Measurements from ENCODE around the gene INSR.
"Not testable (repeated sequence)": the region's sequence is repeated elsewhere in the genome, so short reads cannot be mapped to it uniquely, and the experiment has no call there.

The INSR gene

DNA sequence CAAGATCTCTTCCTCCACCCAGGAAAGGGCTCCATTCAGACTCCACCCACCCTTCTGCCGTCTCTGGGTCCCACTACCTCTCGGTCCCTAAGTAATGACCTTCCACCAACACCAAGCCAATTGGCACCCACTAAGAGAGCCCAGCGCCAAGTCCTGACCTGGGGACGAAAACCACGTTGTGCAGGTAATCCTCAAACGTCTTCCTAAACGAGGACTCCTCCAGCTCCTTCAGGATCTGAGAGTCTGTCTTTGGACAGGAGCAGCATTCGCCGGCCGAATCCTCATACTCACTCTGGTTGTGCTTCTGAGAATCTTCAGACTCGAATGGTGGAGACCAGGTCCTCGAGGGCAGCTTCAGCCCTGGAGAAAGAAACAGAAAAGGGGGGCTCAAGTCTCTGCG, 141.6 kb downstream of the INSR start:
- no peaks in the 10 kb centered on the region for H3K27me3 ChIP-seq (ENCODE audit: control insufficient read depth, insufficient read depth, low read length)
- H3K27ac ChIP-seq (ENCODE audit: low read depth, low read length), result no peak overlapping the region
- H3K4me1 ChIP-seq (ENCODE audit: control insufficient read depth, insufficient read depth, low read length), result peaks cover 2% of the 10 kb centered on the region
- H3K36me3 ChIP-seq (ENCODE audit: control insufficient read depth, insufficient read depth, low read length), result peaks cover 2% of the 10 kb centered on the region
- no peak overlapping the region for H3K4me3 ChIP-seq (ENCODE audit: low read length)
- H3K9ac ChIP-seq (ENCODE audit: low read length), result no peak overlapping the region

GRCh38 chr19:7149956-7150705, 144.1 kb downstream of the INSR start:
- H3K4me1 ChIP-seq (ENCODE audit: control insufficient read depth, insufficient read depth, low read length), result no peaks in the 10 kb centered on the region
- peaks cover 2% of the 10 kb centered on the region for H3K36me3 ChIP-seq (ENCODE audit: control insufficient read depth, insufficient read depth, low read length)
- H3K4me3 ChIP-seq (ENCODE audit: low read length), result no peak overlapping the region
- no peak overlapping the region for H3K27ac ChIP-seq (ENCODE audit: low read depth, low read length)
- H3K27me3 ChIP-seq (ENCODE audit: control insufficient read depth, insufficient read depth, low read length), result no peaks in the 10 kb centered on the region
- H3K9ac ChIP-seq (ENCODE audit: low read length), result no peak overlapping the region

DNA sequence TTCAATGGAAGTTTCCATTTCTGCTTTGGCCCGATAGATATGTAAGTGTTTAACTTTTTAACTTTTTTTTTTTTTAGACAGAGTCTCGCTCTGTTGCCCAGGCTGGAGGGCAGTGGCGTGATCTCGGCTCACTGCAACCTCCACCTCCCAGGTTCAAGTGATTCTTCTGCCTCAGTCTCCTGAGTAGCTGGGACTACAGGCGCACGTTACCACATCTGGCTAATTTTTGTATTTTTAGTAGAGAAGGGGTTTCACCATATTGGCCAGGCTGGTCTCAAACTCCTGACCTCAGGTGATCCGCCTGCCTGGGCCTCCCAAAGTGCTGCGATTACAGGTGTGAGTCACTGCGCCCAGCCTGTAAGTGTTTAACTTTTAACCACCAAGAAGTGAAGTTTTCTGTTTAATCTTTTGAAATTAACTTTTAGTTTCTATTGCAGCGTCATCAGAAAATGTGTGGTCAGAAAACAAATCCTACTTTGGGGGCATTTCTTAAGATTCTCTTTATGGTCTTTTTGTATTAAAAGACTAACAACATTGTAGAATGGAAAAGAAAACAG, 147.0 kb downstream of the INSR start:
- H3K9ac ChIP-seq (ENCODE audit: low read length); H3K36me3 ChIP-seq (ENCODE audit: control insufficient read depth, insufficient read depth, low read length); H3K27me3 ChIP-seq (ENCODE audit: control insufficient read depth, insufficient read depth, low read length); H3K27ac ChIP-seq (ENCODE audit: low read depth, low read length); H3K4me1 ChIP-seq (ENCODE audit: control insufficient read depth, insufficient read depth, low read length); H3K4me3 ChIP-seq (ENCODE audit: low read length): not testable (repeated sequence)

DNA sequence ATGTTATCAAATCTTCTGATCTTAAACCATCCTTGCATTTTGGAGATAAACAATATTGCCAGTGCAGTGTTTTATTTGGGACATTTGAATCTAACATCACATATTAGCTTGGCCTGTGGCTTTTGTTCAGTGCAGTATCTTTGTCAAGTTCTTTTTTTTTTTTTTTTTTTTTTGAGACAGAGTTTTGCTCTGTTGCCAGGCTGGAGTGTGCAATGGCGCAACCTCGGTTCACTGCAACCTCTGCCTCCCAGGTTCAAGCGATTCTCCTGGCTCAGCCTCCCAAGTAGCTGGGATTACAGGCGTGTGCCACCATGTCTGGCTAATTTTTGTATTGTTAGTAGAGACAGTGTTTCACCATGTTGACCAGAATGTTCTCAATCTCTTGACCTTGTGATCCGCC, 148.1 kb downstream of the INSR start:
- H3K27ac ChIP-seq (ENCODE audit: low read depth, low read length); H3K9ac ChIP-seq (ENCODE audit: low read length); H3K27me3 ChIP-seq (ENCODE audit: control insufficient read depth, insufficient read depth, low read length); H3K4me1 ChIP-seq (ENCODE audit: control insufficient read depth, insufficient read depth, low read length); H3K4me3 ChIP-seq (ENCODE audit: low read length): not testable (repeated sequence)
- peaks cover 14% of the 10 kb centered on the region for H3K36me3 ChIP-seq (ENCODE audit: control insufficient read depth, insufficient read depth, low read length)

GRCh38 chr19:7145494-7145893, 148.7 kb downstream of the INSR start:
- Histone ChIP-seq H3K36me3 (ENCODE audit: control insufficient read depth, insufficient read depth, low read length) (peaks cover 14% of the 10 kb centered on the region), H3K9ac (ENCODE audit: low read length) (no peak overlapping the region), H3K27me3 (ENCODE audit: control insufficient read depth, insufficient read depth, low read length) (no peaks in the 10 kb centered on the region), H3K4me3 (ENCODE audit: low read length) (no peak overlapping the region), H3K4me1 (ENCODE audit: control insufficient read depth, insufficient read depth, low read length) (no peaks in the 10 kb centered on the region), H3K27ac (ENCODE audit: low read depth, low read length) (no peak overlapping the region)

- Histone ChIP-seq H3K4me3 (ENCODE audit: low read length) (no peak overlapping the region), H3K4me1 (ENCODE audit: control insufficient read depth, insufficient read depth, low read length) (no peaks in the 10 kb centered on the region), H3K27me3 (ENCODE audit: control insufficient read depth, insufficient read depth, low read length) (no peaks in the 10 kb centered on the region), H3K27ac (ENCODE audit: low read depth, low read length) (no peak overlapping the region), H3K36me3 (ENCODE audit: control insufficient read depth, insufficient read depth, low read length) (peaks cover 19% of the 10 kb centered on the region), H3K9ac (ENCODE audit: low read length) (no peak overlapping the region)
Measured at GRCh38 chr19:7142771-7143170, 151.4 kb downstream of the INSR start.

GRCh38 chr19:7140137-7140536, 154.1 kb downstream of the INSR start:
- Histone ChIP-seq H3K4me3 (ENCODE audit: low read length) (no peak overlapping the region), H3K4me1 (ENCODE audit: control insufficient read depth, insufficient read depth, low read length) (no peaks in the 10 kb centered on the region), H3K9ac (ENCODE audit: low read length) (no peak overlapping the region), H3K27ac (ENCODE audit: low read depth, low read length) (no peak overlapping the region), H3K27me3 (ENCODE audit: control insufficient read depth, insufficient read depth, low read length) (no peaks in the 10 kb centered on the region), H3K36me3 (ENCODE audit: control insufficient read depth, insufficient read depth, low read length) (peaks cover 19% of the 10 kb centered on the region)

DNA sequence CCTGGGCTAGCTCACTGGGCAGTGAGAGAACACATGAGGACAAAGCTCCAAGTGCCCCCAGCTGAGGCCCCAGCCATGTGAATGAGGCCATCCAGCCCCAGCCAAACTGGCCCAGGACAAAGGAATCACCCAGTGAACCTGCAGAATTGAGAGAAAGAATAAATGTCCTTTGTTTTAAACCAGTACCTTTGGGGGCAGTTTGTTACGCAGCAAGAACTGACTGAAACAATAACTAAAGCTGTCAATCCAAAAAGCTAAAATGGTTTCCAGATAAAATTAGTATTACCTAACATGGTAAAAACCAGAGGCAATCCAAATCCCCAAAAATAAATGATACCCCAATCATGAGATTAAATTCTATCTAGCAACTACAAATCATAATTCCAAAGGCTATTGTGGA, 155.1 kb downstream of the INSR start:
- H3K27ac ChIP-seq (ENCODE audit: low read depth, low read length), result no peak overlapping the region
- H3K36me3 ChIP-seq (ENCODE audit: control insufficient read depth, insufficient read depth, low read length), result peaks cover 19% of the 10 kb centered on the region
- H3K4me3 ChIP-seq (ENCODE audit: low read length), result no peak overlapping the region
- no peaks in the 10 kb centered on the region for H3K27me3 ChIP-seq (ENCODE audit: control insufficient read depth, insufficient read depth, low read length)
- no peak overlapping the region for H3K9ac ChIP-seq (ENCODE audit: low read length)
- no peaks in the 10 kb centered on the region for H3K4me1 ChIP-seq (ENCODE audit: control insufficient read depth, insufficient read depth, low read length)

DNA sequence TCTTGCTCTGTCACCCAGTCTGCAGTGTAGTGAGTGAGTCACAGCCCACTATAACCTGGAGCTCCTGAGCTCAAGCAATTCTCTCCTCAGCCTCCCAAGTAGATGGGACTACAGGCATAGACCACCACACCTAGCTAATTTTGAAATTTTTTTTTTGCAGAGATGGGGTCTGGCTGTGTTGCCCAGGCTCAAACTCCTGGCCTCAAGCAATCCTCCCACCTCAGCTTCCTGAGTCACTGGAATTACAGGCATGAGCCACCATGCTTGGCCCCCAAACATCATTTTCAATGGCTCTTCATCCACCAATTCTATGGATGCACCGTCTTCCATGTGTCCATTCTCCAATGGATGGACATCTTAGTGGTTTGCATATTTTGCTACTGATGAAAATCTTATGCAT, 155.8 kb downstream of the INSR start:
- Histone ChIP-seq H3K27me3 (ENCODE audit: control insufficient read depth, insufficient read depth, low read length) (no peaks in the 10 kb centered on the region), H3K27ac (ENCODE audit: low read depth, low read length) (no peak overlapping the region), H3K4me1 (ENCODE audit: control insufficient read depth, insufficient read depth, low read length) (no peaks in the 10 kb centered on the region), H3K4me3 (ENCODE audit: low read length) (no peak overlapping the region), H3K36me3 (ENCODE audit: control insufficient read depth, insufficient read depth, low read length) (peaks cover 19% of the 10 kb centered on the region), H3K9ac (ENCODE audit: low read length) (no peak overlapping the region)

- Histone ChIP-seq H3K4me3 (ENCODE audit: low read length) (no peak overlapping the region), H3K27ac (ENCODE audit: low read depth, low read length) (no peak overlapping the region), H3K36me3 (ENCODE audit: control insufficient read depth, insufficient read depth, low read length) (peaks cover 14% of the 10 kb centered on the region)
Measured at GRCh38 chr19:7137120-7137519, 157.1 kb downstream of the INSR start.

GRCh38 chr19:7132054-7132453, 162.2 kb downstream of the INSR start:
- H3K27ac ChIP-seq (ENCODE audit: low read depth, low read length), result no peak overlapping the region
- H3K4me3 ChIP-seq (ENCODE audit: low read length), result no peak overlapping the region
- H3K36me3 ChIP-seq (ENCODE audit: control insufficient read depth, insufficient read depth, low read length), result peaks cover 12% of the 10 kb centered on the region
- H3K27me3 ChIP-seq (ENCODE audit: control insufficient read depth, insufficient read depth, low read length), result no peaks in the 10 kb centered on the region
- no peak overlapping the region for H3K9ac ChIP-seq (ENCODE audit: low read length)
- no peaks in the 10 kb centered on the region for H3K4me1 ChIP-seq (ENCODE audit: control insufficient read depth, insufficient read depth, low read length)

More at GRCh38 chr19:7137120-7137519, 157.1 kb downstream of the INSR start:
- H3K4me1 ChIP-seq (ENCODE audit: control insufficient read depth, insufficient read depth, low read length), result no peaks in the 10 kb centered on the region
- H3K9ac ChIP-seq (ENCODE audit: low read length), result no peak overlapping the region
- no peaks in the 10 kb centered on the region for H3K27me3 ChIP-seq (ENCODE audit: control insufficient read depth, insufficient read depth, low read length)

DNA sequence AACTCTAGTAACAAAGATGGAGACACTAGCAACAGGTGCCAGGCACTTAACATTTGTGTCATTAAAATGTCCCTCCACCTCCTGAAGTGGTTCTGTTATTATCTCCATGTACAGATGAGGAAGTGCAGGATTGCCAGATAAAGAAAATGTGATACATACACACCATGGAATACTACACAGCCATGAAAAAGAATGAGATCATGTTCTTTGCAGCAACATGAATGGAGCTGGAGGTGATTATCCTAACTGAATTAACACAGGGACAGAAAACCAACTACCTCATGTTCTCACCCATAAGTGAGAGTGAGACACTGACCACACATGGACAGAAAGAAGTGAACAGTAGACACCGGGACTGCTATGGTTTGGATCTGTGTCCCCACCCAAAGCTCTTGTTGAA, 164.2 kb downstream of the INSR start:
- no peak overlapping the region for H3K4me3 ChIP-seq (ENCODE audit: low read length)
- H3K27me3 ChIP-seq (ENCODE audit: control insufficient read depth, insufficient read depth, low read length), result no peaks in the 10 kb centered on the region

GRCh38 chr19:7126132-7126531, 168.1 kb downstream of the INSR start:
- no peak overlapping the region for H3K27ac ChIP-seq (ENCODE audit: low read depth, low read length)
- no peaks in the 10 kb centered on the region for H3K4me1 ChIP-seq (ENCODE audit: control insufficient read depth, insufficient read depth, low read length)

More for the DNA sequence above, 164.2 kb downstream of the INSR start:
- H3K36me3 ChIP-seq (ENCODE audit: control insufficient read depth, insufficient read depth, low read length), result peaks cover 33% of the 10 kb centered on the region
- H3K9ac ChIP-seq (ENCODE audit: low read length), result no peak overlapping the region
- H3K4me1 ChIP-seq (ENCODE audit: control insufficient read depth, insufficient read depth, low read length), result no peaks in the 10 kb centered on the region
- H3K27ac ChIP-seq (ENCODE audit: low read depth, low read length), result no peak overlapping the region

More at GRCh38 chr19:7126132-7126531, 168.1 kb downstream of the INSR start:
- no peak overlapping the region for H3K4me3 ChIP-seq (ENCODE audit: low read length)
- H3K27me3 ChIP-seq (ENCODE audit: control insufficient read depth, insufficient read depth, low read length), result no peaks in the 10 kb centered on the region
- H3K36me3 ChIP-seq (ENCODE audit: control insufficient read depth, insufficient read depth, low read length), result peaks cover 39% of the 10 kb centered on the region
- H3K9ac ChIP-seq (ENCODE audit: low read length), result no peak overlapping the region
